NCI-H2227 (cell line): ENCODE measurements around the gene SHISA7.
"Not testable (repeated sequence)": the region's sequence is repeated elsewhere in the genome, so short reads cannot be mapped to it uniquely, and the experiment has no call there.

Experiments
- DNase-seq: peaks from one replicate; lab custom pipeline; 2025; ENCODE audit not compliant: unreplicated experiment; lab: John Stamatoyannopoulos, UW

The SHISA7 gene

GRCh38 chr19:55421281-55421680 is 21.8 kb downstream of the SHISA7 start:
- not testable (repeated sequence) for DNase-seq

- DNase-seq: no peak
Measured at GRCh38 chr19:55419624-55420236, 23.4 kb downstream of the SHISA7 start.

GRCh38 chr19:55419103-55419502 is 24.0 kb downstream of the SHISA7 start:
- DNase-seq: no peak

- peak; percentile 82 for DNase-seq
Measured at GRCh38 chr19:55418185-55418584, 24.9 kb downstream of the SHISA7 start.

- DNase-seq: no peak
Measured at GRCh38 chr19:55410168-55410567, 32.9 kb downstream of the SHISA7 start.

GRCh38 chr19:55409179-55409578 is 33.9 kb downstream of the SHISA7 start:
- not testable (repeated sequence) for DNase-seq

- DNase-seq: no peak
Measured at GRCh38 chr19:55408533-55408872, 34.6 kb downstream of the SHISA7 start.

- DNase-seq: peak; percentile 100
Measured at GRCh38 chr19:55407800-55408532, 35.1 kb downstream of the SHISA7 start.

- not testable (repeated sequence) for DNase-seq
Measured at GRCh38 chr19:55407550-55407799, 35.6 kb downstream of the SHISA7 start, which contains the start of gene UBE2S. UBE2S (minus strand) TSS chr19:55407788; CDS start chr19:55407589, 199 bp downstream.

- peak; percentile 82 for DNase-seq
Measured at GRCh38 chr19:55406826-55407549, 36.1 kb downstream of the SHISA7 start.

GRCh38 chr19:55406091-55406825 is 36.8 kb downstream of the SHISA7 start:
- no peak for DNase-seq

- no peak for DNase-seq
Measured at GRCh38 chr19:55405638-55406037, 37.5 kb downstream of the SHISA7 start.

GRCh38 chr19:55402509-55402908 is 40.6 kb downstream of the SHISA7 start:
- no peak for DNase-seq

- not testable (repeated sequence) for DNase-seq
Measured at GRCh38 chr19:55401390-55401789, 41.7 kb downstream of the SHISA7 start.

- DNase-seq: no peak
Measured at GRCh38 chr19:55400281-55401087, 42.6 kb downstream of the SHISA7 start.

- DNase-seq: no peak
Measured at GRCh38 chr19:55398200-55398925, 44.7 kb downstream of the SHISA7 start.

GRCh38 chr19:55392820-55393761 is 50.0 kb downstream of the SHISA7 start:
- DNase-seq: peak; percentile 70

GRCh38 chr19:55391702-55392615 is 51.1 kb downstream of the SHISA7 start:
- DNase-seq: no peak
